ENCODE measurements around the gene FRMD4B. TPM values are rescaled to one million over a fixed set of nuclear protein-coding genes. Genes with fewer than 3 reads are reported as not detected.

The FRMD4B gene
- total RNA-seq, 1 donor from 2014 or later, result 17.3 TPM

GRCh38 chr3:69376731-69377130 is 9.2 kb downstream of the FRMD4B start:
- Histone ChIP-seq H3K9ac (no peak overlapping the region), H3K27ac (no peak overlapping the region), H3K79me2 (ENCODE audit: low read depth) (no peaks in the 10 kb centered on the region), H3K4me2 (no peak overlapping the region), H3F3A (ENCODE audit: low read depth) (no peaks in the 10 kb centered on the region), H3K36me3 (no peaks in the 10 kb centered on the region), H4K20me1 (ENCODE audit: low read depth) (no peaks in the 10 kb centered on the region), H2AFZ (replicated peaks) (no peak overlapping the region), H3K9me3 (ENCODE audit: low read depth) (no peaks in the 10 kb centered on the region), H3K27me3 (no peaks in the 10 kb centered on the region), H3K4me3 (no peak overlapping the region), H3K4me1 (no peaks in the 10 kb centered on the region)
- H3K27ac Mint-ChIP-seq, result no peak overlapping the region
- H3K9me3 Mint-ChIP-seq, result no peaks in the 10 kb centered on the region
- TF ChIP-seq EZH2phosphoT487 (IDR thresholded peaks at IDR 0.05) (no peak), CTCF (IDR thresholded peaks at IDR 0.05) (no peak), EZH2 (IDR thresholded peaks at IDR 0.05) (no peak)
- no peak overlapping the region for H3K4me3 Mint-ChIP-seq
- no peak for DNase-seq (ENCODE audit: low spot score)
- no peaks in the 10 kb centered on the region for H3K4me1 Mint-ChIP-seq
- H3K27me3 Mint-ChIP-seq (ENCODE audit: insufficient read depth, low read depth), result peaks cover 4% of the 10 kb centered on the region
- H3K36me3 Mint-ChIP-seq, result no peaks in the 10 kb centered on the region

- Histone ChIP-seq H3K9me3 (ENCODE audit: low read depth) (no peaks in the 10 kb centered on the region), H3K9ac (no peak overlapping the region), H3K4me1 (no peaks in the 10 kb centered on the region), H3K36me3 (no peaks in the 10 kb centered on the region), H3K4me2 (no peak overlapping the region), H3K4me3 (no peak overlapping the region), H4K20me1 (ENCODE audit: low read depth) (no peaks in the 10 kb centered on the region), H3F3A (ENCODE audit: low read depth) (no peaks in the 10 kb centered on the region), H3K27ac (no peak overlapping the region), H2AFZ (replicated peaks) (no peak overlapping the region), H3K79me2 (ENCODE audit: low read depth) (no peaks in the 10 kb centered on the region), H3K27me3 (no peaks in the 10 kb centered on the region)
- Mint-ChIP-seq H3K9me3 (no peaks in the 10 kb centered on the region), H3K4me1 (no peaks in the 10 kb centered on the region), H3K27ac (no peak overlapping the region), H3K4me3 (no peak overlapping the region), H3K27me3 (ENCODE audit: insufficient read depth, low read depth) (peaks cover 6% of the 10 kb centered on the region), H3K36me3 (no peaks in the 10 kb centered on the region)
- TF ChIP-seq CTCF (IDR thresholded peaks at IDR 0.05) (no peak), EZH2 (IDR thresholded peaks at IDR 0.05) (no peak), EZH2phosphoT487 (IDR thresholded peaks at IDR 0.05) (no peak)
- DNase-seq (ENCODE audit: low spot score), result no peak
These were observed 14.1 kb downstream of the FRMD4B start for GRCh38 chr3:69371816-69372215.

GRCh38 chr3:69370901-69371301 is 15.0 kb downstream of the FRMD4B start:
- TF ChIP-seq EZH2 (IDR thresholded peaks at IDR 0.05), result no peak
- H3K27me3 ChIP-seq, result no peaks in the 10 kb centered on the region
- no peaks in the 10 kb centered on the region for H4K20me1 ChIP-seq (ENCODE audit: low read depth)
- Mint-ChIP-seq H3K4me1 (no peaks in the 10 kb centered on the region), H3K9me3 (no peaks in the 10 kb centered on the region), H3K27ac (no peak overlapping the region), H3K4me3 (no peak overlapping the region), H3K27me3 (ENCODE audit: insufficient read depth, low read depth) (peaks cover 6% of the 10 kb centered on the region), H3K36me3 (no peaks in the 10 kb centered on the region)
- no peaks in the 10 kb centered on the region for H3K36me3 ChIP-seq
- H2AFZ ChIP-seq (replicated peaks), result no peak overlapping the region
- no peaks in the 10 kb centered on the region for H3F3A ChIP-seq (ENCODE audit: low read depth)
- H3K9ac ChIP-seq, result no peak overlapping the region
- H3K27ac ChIP-seq, result no peak overlapping the region
- no peak overlapping the region for H3K4me2 ChIP-seq
- H3K9me3 ChIP-seq (ENCODE audit: low read depth), result no peaks in the 10 kb centered on the region
- no peaks in the 10 kb centered on the region for H3K79me2 ChIP-seq (ENCODE audit: low read depth)
- no peak overlapping the region for H3K4me3 ChIP-seq
- H3K4me1 ChIP-seq, result no peaks in the 10 kb centered on the region
- no peak for DNase-seq (ENCODE audit: low spot score)

GRCh38 chr3:69370156-69370883 is 15.6 kb downstream of the FRMD4B start:
- Histone ChIP-seq H4K20me1 (ENCODE audit: low read depth) (no peaks in the 10 kb centered on the region), H3K9ac (no peak overlapping the region)

More at GRCh38 chr3:69370156-69370883, 15.6 kb downstream of the FRMD4B start:
- DNase-seq (ENCODE audit: low spot score), result no peak
- Histone ChIP-seq H3K79me2 (ENCODE audit: low read depth) (no peaks in the 10 kb centered on the region), H3F3A (ENCODE audit: low read depth) (no peaks in the 10 kb centered on the region), H3K9me3 (ENCODE audit: low read depth) (no peaks in the 10 kb centered on the region), H3K4me1 (no peaks in the 10 kb centered on the region), H3K4me3 (no peak overlapping the region), H2AFZ (replicated peaks) (no peak overlapping the region), H3K36me3 (no peaks in the 10 kb centered on the region), H3K27me3 (no peaks in the 10 kb centered on the region), H3K4me2 (no peak overlapping the region), H3K27ac (no peak overlapping the region)
- H3K4me3 Mint-ChIP-seq, result no peak overlapping the region
- H3K27ac Mint-ChIP-seq, result no peak overlapping the region
- no peaks in the 10 kb centered on the region for H3K9me3 Mint-ChIP-seq
- peaks cover 6% of the 10 kb centered on the region for H3K27me3 Mint-ChIP-seq (ENCODE audit: insufficient read depth, low read depth)
- no peaks in the 10 kb centered on the region for H3K36me3 Mint-ChIP-seq
- no peak for TF ChIP-seq CTCF (IDR thresholded peaks at IDR 0.05)
- TF ChIP-seq EZH2 (IDR thresholded peaks at IDR 0.05), result no peak
- TF ChIP-seq EZH2phosphoT487 (IDR thresholded peaks at IDR 0.05), result no peak
- no peaks in the 10 kb centered on the region for H3K4me1 Mint-ChIP-seq

Data from neural progenitor cell (in vitro differentiated cells).